KOPT-K1 (cell line): ENCODE data around the gene LSR.

Source experiments
- H3K27ac ChIP-seq: fragments of 200-600 bp; sonication (generic); 2 replicates; pipeline ENCODE4 v1.5.1; 2016; ENCODE audit warnings: antibody characterized with exemption, mild to moderate bottlenecking, low read depth, low read length; ENCODE audit not compliant: poor library complexity, severe bottlenecking
- H3K36me3 ChIP-seq: fragments of 200-600 bp; sonication (generic); 2 replicates; pipeline ENCODE4 v1.5.1; 2017; ENCODE audit warnings: antibody characterized with exemption, mild to moderate bottlenecking, low read length, moderate library complexity; ENCODE audit not compliant: insufficient read depth
- H3K9me3 ChIP-seq: fragments of 200-600 bp; sonication (generic); 2 replicates; pipeline ENCODE4 v1.5.1; 2017; ENCODE audit warnings: antibody characterized with exemption, low read length, mild to moderate bottlenecking; ENCODE audit not compliant: insufficient read depth, poor library complexity, severe bottlenecking

Gene LSR

DNA sequence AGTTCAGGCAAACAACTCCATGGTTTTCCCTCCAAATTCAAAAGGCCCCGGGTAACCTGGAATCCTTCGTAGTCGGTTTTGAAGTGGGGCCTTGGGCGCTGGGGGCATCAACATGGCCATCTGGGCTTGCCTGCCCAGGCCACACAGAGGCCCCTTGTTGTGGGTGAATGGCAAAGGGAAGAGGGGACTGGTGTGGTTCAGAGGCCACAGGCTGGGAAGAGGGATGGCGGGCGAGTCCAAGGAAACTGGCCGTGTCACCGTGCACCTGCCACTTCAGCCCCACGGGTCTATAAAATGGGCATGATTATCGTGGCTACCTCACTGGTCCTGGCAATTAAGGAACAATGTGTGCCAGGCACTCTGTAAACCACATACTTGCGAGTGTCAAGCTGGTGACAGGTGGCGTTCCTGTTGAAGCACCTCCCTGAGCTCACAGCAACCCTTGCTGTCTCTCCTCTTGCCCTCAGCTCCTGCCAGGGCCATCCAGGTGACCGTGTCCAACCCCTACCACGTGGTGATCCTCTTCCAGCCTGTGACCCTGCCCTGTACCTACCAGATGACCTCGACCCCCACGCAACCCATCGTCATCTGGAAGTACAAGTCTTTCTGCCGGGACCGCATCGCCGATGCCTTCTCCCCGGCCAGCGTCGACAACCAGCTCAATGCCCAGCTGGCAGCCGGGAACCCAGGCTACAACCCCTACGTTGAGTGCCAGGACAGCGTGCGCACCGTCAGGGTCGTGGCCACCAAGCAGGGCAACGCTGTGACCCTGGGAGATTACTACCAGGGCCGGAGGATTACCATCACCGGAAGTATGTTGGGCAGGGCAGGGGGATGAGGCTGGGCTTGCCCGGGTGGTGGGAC is 1.3 kb downstream of the LSR start:
- Histone ChIP-seq H3K27ac (no peak overlapping the region), H3K36me3 (no peaks in the 10 kb centered on the region), H3K9me3 (peaks cover 25% of the 10 kb centered on the region)

DNA sequence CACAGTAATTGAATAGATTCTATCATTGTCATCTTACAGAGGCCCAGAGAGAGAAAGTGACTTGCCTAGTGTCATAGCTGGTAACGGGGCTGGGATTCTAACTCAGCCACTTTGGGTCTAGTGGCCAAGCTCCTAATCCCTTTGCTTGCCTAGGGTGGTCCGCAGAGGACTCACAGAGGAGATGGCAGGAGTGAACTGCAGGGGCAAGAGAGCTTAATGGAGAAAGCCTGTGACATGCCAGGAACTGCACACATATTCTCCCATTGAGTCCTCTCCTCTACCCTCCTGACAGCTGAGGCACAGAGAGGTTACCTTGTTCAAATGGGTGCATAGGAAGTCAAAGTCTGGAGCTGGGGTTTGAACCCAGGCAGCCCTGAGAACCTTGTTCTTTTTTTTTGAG is 2.7 kb downstream of the LSR start:
- Histone ChIP-seq H3K9me3 (peaks cover 22% of the 10 kb centered on the region), H3K27ac (no peak overlapping the region), H3K36me3 (no peaks in the 10 kb centered on the region)

DNA sequence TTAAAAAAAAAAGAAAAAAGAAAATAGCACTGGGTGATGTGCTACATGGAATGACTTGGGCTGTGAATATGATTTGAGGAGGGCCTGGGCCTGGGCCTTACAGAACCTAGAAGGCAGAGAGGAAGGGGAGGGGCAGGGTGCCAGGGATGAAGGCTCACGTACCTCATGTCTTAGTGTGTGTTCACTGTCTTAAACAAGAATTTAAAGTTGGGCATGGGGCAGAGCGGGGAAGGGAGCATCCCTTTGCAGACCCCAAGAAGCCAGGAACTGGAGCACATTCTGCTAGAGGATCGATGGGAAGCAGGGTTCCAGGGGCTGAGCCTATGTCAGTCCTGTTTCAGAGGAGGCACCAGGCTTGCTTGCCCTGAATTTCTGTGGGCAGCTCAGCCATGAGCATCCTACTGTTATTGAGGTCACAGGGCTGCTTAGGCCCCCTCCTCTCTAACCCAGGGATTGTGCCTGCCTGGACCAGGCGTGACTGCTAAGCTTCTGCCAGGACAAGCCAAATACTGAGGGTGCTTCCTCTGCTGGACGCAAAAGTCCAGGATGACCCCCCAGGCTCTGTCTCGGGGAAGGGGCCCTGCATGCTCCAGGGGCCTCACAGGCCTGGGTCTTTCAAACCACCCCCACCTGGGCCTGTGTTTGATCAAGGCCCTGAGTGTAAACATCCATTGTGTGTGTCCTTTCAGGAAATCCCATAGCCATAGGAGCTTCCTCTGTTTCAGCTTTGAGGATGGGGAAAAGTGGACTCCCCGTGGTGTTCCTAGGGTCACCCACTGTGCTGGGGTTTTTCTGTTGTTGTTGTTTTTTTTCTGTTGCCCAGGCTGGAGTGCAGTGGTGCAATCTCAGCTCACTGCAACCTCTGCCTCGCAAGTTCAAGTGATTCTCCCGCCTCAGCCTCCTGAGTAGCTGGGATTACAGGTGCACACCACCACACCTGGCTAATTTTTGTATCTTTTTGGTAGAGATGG is 4.8 kb downstream of the LSR start:
- Histone ChIP-seq H3K36me3 (no peaks in the 10 kb centered on the region), H3K9me3 (peaks cover 5% of the 10 kb centered on the region), H3K27ac (no peak overlapping the region)

DNA sequence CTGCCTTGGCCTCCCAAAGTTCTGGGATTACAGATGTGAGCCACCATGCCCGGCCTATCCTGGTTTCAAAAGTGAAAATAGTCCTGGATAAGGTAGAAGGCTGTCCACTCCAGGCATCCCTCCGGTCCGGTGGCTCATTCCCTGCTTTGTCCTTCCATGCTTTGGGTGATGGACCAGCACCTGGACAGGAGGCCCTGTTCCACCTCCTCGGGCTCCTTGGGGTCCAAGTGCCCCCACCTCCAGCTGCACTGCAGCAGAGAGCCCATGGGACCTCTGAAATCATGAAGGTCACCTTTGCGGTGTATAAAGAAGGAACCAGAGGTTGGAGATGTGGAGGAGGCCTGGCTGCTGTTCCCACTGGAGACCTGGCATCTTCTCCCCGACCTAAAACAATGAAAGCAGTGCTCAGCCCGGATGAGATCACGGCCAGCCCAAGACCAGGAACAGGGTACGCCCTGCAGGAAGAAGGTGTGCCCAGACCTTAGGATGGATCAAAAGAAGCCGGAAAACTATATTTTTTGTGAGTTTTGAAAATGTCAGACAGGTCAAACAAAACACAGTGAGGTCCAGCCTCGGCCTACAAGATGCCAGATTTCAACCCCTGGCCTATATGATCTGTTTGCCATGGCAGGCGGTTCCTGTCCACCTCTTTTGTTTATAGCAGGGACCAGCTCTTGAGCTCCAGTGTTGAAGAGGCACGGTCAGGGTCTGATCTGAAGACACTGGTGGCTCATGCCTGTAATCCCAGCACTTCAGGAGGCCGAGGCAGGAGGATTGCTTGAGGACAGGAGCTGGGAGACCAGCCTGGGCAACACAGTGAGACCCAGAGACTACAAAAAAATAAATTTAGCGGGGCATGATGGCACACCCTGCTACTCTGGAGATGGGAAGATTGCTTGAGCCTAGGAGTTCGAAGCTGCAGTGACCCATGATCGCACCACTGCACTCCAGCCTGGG is 5.8 kb downstream of the LSR start:
- Histone ChIP-seq H3K9me3 (no peaks in the 10 kb centered on the region), H3K27ac (no peak overlapping the region), H3K36me3 (no peaks in the 10 kb centered on the region)

DNA sequence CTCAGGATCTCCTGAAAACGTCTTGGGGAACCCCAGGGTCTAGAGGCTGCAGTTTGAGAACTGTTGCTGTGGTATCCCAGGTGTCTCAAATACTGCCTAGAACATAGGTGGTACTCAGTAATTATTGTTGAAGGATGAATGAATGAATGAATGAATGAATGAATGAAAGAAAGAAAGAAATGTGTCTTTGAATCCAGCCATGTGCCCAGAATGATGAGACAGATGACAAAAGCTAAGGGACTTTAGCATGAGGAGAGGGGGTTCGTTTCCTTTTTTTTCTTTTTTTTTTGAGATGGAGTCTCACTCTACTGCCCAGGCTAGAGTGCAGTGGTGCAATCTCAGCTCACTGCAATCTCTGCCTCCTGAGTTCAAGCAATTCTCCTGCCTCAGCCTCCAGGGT is 7.8 kb downstream of the LSR start:
- no peaks in the 10 kb centered on the region for H3K9me3 ChIP-seq
- H3K36me3 ChIP-seq: no peaks in the 10 kb centered on the region
- no peak overlapping the region for H3K27ac ChIP-seq

DNA sequence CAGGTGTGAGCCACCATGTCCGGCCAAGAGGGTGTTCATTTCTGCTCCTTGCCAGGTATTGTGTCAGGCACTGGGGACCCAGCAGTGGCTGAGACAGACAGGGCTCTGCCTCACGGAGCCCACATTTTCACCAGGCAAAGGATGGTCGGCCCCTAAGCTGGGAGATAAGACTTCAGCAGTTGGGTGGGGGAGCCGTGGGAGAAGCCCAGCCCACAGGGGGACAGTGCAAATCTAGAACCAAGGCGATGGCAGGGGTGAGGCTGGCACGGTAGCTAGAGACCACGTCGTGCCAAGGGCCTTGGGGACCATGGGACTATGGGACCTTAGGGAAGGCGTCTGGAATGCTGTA is 8.3 kb downstream of the LSR start:
- Histone ChIP-seq H3K9me3 (no peaks in the 10 kb centered on the region), H3K27ac (no peak overlapping the region), H3K36me3 (no peaks in the 10 kb centered on the region)

DNA sequence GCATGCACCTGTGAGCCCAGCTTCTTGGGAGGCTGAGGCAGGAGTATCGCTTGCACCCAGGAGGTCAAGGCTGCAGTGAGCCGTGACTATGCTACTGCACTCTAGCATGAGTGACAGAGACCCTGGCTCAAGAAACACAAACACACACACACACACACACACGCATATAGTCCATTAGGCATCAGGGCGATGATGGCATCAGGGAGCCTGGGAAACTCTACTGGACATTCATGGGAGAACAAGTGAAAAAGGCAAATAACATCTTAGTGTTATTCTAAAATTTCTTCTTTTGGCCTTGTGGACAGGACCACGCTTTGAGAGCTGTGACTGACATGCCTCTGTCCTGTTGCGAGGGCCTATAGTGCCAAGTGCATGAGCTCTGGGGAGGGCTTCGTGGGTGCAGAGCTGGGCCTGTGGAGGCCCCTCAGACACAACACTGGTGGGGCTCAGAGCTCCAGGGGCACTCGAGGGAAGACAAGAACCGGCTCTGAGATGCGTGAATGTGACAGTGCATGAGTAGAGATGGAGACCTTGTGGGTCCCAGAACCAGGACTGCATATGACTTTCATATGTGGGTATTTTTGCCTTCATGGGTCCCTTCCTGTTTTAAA is 12.0 kb downstream of the LSR start:
- Histone ChIP-seq H3K27ac (no peak overlapping the region), H3K36me3 (no peaks in the 10 kb centered on the region), H3K9me3 (no peaks in the 10 kb centered on the region)

DNA sequence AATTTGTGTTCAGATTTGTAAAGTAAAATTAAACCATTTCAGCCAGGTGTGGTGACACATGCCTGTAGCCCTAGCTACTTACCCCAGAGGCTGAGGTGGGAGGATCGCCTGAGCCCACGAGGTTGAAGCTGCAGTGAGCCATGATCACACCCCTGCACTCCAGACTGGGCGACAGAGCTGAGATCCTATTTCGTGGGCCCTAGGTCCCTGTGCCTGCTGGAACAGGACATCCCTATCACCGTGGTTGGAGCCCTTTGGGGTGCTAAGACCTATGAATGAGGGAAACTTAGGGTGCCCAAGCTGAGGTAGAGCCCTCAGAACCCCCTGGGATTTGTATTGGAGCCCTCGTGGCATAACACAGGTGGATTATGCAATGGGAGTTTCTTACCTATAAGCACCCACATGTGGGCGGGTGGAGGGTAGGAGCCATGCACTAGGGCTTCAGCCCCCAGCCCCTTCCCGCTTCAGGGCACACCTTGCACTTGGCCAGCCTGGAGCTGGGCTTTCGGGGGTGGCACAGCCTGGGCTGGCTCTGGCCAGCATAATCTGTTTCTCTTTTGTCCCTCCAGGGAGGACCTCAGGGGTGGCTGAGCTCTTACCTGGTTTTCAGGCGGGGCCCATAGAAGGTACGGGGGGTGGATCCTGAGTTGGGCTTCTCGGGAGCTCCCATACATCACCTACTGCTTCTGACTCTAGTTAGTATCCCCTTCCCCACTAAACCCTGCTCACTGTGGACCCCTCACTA is 12.7 kb downstream of the LSR start:
- Histone ChIP-seq H3K27ac (no peak overlapping the region), H3K36me3 (no peaks in the 10 kb centered on the region), H3K9me3 (no peaks in the 10 kb centered on the region)

DNA sequence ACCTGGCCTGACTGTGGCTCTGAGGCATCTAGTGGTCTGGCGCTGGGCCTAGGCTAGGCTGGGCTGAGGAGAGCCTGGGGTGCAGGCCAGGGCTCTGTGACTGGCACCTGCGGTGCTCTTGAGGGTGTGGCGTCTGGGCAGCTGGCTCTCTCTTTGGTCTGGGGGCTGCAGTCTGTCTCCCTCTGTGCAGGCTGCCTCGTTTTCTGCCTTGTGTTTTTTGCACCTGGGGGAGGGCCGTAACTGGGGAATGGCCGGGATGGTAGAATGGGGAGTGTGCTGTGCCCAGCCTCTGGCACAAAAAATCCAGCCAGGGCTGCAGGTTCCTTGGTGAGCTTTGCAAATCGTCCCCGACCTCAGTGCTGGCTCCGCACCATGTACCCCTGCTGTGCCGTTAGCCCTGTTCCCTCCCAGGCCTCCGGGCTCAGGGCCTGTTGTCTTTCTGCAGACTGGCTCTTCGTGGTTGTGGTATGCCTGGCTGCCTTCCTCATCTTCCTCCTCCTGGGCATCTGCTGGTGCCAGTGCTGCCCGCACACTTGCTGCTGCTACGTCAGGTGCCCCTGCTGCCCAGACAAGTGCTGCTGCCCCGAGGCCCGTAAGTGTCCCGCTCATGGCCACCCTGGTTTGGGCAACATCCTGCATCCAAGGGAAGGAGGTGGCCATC is 13.4 kb downstream of the LSR start:
- Histone ChIP-seq H3K36me3 (no peaks in the 10 kb centered on the region), H3K27ac (no peak overlapping the region)

DNA sequence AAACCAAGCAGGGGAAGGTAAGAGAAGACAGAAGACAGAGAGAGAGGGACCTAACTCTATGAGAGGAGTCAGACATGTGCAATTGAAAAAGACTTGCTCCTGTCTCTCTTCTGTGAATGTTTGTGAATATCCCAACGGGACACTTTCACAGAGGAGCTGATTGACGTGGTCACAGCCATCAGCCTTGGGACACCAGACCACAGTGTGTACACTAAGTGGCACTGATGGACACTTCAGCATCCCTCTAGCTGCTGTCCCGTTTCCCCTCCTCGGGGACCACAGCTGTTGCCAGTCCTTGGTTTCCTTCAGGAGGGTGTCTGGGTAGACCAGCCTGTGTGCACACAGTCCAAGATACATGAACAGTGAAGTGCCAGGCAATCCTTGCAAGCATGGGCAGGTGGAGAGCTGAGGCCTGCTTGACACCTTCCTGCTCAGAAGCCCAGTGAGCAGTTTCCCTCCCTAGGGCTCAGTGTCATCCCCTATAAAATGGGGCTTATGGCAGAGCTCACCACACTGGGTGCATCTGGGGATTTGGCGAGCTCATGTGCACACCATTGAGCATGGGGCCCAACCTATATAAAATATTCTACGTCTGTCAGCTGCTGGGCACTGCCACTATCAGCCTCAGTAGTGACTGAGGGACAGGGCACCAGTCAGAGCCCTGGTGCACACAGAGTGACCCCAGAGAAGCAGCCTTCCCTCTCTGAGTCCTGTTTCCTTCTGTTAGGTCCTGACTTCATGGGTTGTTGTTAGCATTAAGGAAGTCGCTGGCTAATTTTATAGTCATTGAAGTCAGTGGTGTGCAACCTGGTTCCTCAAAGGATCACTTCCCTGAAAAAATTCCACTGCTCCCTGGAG is 15.7 kb downstream of the LSR start:
- no peak overlapping the region for H3K27ac ChIP-seq
- no peaks in the 10 kb centered on the region for H3K9me3 ChIP-seq
- no peaks in the 10 kb centered on the region for H3K36me3 ChIP-seq

More for the DNA sequence above, 13.4 kb downstream of the LSR start:
- H3K9me3 ChIP-seq: no peaks in the 10 kb centered on the region

DNA sequence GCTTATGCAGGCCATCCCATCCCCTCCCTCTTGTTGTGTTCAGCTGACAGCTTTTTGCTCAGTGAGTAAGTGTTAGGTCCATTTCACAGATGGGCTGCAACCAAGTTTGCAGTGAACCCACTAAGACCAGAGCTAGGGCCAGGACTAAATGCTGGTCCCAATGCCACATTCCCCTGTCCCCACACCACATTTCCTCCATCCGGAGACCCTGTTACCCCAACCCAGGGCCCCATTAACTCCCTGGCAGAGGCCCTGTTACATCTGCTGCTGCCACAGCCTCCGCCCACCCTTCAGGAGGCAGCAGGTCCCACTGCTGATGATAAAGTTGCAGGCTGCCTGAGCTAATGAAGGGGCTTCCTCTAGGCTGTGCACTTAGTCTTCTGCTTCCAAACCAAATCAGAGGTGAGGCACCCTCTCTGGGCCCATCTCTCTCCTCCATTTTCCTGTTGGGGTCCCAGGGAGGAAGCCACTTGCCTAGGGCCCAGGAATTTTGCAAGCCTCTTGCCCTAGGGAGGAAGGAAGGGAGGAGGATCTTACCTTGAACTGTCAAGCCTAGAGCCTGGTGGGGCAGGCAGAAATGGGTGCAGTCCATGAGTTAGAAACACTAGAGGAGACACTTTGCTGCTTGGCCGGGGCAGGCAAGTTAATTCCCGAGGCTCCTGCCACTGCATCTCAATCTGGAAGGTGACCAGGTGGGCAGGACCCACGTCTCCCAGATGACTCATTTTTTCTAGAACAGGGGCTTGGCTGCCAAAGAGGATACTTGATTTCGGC is 16.5 kb downstream of the LSR start:
- H3K9me3 ChIP-seq: no peaks in the 10 kb centered on the region
- H3K27ac ChIP-seq: no peak overlapping the region
- H3K36me3 ChIP-seq: peaks cover 4% of the 10 kb centered on the region; the same call in 1 of the 2 replicates

DNA sequence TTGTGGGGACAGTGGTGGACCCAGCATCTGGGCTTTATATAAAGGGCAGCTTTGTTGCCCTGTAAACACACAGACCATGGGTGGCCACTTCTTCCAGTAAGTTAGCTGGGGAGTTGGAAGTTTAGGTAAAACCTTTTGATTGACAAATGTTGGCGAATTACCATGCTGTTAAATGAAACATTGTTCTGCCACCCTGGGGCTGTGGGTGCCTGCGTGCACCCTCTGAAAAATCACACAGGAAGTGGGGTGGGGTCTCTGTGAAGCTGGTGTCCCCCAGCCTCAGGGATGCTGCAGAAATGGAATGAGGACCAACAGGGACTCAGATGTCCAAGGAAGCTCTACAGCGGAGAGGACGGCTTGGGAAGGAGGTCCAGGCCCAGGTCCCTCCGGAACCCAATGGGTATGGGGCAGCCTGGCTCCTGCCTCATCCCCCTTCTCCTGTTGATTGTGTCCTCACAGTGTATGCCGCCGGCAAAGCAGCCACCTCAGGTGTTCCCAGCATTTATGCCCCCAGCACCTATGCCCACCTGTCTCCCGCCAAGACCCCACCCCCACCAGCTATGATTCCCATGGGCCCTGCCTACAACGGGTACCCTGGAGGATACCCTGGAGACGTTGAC is 17.2 kb downstream of the LSR start:
- Histone ChIP-seq H3K27ac (no peak overlapping the region), H3K9me3 (no peaks in the 10 kb centered on the region), H3K36me3 (peaks cover 11% of the 10 kb centered on the region)
